ENCODE measurements around the gene RNF40. TPM values are rescaled to one million over a fixed set of nuclear protein-coding genes. Genes with fewer than 3 reads are reported as not detected.
"Not testable (repeated sequence)": the region's sequence is repeated elsewhere in the genome, so short reads cannot be mapped to it uniquely, and the experiment has no call there.

Gene RNF40
- polyA plus RNA-seq, 1 donor = 40.2 TPM

DNA sequence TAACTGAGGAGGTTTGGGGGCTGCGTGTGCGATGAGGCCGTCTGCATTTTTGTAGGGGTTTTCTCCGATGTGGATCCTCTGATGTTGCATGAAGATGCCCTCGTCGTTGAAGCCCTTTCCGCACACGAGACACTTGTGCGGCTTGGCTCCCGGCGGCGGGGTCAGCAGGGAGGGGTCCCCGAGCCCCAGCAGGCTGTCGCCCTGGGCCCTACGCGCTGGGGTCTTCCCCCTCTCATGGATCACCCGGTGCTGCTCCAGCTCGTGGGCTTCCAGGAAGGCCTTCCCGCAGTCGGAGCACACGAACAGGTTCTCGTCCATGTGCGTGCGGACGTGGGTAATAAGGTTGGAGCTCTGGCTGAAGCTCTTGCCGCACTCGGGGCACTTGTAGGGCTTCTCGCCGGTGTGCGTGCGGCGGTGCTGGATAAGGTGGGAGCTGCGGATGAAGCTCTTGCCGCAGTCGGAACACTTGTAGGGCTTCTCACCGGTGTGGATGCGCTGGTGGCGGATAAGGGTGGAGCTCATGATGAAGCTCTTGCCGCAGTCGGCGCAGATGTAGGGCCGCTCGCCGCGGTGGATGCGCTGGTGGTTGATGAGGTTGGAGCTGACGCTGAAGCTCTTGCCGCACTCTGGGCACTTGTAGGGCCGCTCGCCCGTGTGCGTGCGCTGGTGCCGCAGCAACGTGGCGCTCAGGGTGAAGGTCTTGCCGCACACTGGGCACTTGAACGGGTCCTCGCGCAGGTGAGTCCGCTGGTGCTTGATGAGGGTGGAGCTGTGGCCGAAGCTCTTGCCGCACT is 20.6 kb downstream of the RNF40 start:
- DNase-seq (ENCODE audit: low read depth) = no peak

GRCh38 chr16:30783280-30784109 is 21.4 kb downstream of the RNF40 start:
- no peak for DNase-seq (ENCODE audit: low read depth)

GRCh38 chr16:30784215-30784614 is 22.1 kb downstream of the RNF40 start:
- no peak for DNase-seq (ENCODE audit: low read depth)

GRCh38 chr16:30785126-30786106 is 23.3 kb downstream of the RNF40 start:
- DNase-seq (ENCODE audit: low read depth) = no peak

DNA sequence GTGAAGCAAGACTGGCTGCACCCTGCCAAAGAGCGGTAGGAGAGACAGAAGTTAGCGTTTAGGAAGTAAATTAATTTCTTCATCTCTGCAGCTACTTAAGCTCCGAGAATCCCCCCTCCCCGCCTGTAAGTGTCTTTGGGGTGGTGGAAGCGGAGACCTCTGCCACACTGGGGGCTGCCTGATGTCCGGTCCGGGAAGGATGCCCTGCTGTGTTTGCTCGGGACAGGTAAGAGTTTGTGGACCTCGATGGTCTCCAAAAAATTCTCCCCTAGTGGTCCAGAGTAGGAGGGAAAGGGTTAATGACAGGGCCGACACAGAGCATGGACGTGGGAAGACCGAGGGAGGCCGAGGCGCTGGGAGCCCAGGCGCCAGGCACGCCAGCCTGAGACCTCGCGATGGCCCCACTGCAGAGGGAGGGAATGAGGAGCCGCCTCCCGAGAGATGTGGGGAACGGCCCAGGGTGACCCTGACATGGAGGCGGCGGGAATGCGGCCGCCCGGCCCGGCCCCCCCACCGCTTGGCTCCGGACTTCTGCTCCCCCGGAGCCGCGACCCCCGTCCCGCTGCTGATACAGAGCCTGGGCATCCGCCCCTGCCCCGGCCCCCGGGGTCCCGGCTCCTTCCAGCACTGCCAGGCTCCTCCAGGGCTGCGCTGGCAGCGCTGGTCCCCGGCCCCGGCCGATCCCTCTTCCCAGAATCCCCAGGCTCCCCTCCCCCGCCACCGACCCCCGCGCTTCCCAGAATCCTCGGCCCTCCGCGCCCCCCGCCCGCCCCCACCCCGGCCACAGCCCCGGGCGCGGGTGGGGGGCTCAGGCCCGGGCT is 24.2 kb downstream of the RNF40 start:
- no peak for DNase-seq (ENCODE audit: low read depth)

- DNase-seq (ENCODE audit: low read depth) = no peak
These were observed 25.0 kb downstream of the RNF40 start, which contains the start of gene ZNF629 for GRCh38 chr16:30786936-30787612. Gene ZNF629, minus strand, starts transcription at chr16:30787205. Its CDS starts 2,723 bp downstream, at chr16:30784482.

GRCh38 chr16:30787613-30788378 is 25.7 kb downstream of the RNF40 start:
- no peak for DNase-seq (ENCODE audit: low read depth)

DNA sequence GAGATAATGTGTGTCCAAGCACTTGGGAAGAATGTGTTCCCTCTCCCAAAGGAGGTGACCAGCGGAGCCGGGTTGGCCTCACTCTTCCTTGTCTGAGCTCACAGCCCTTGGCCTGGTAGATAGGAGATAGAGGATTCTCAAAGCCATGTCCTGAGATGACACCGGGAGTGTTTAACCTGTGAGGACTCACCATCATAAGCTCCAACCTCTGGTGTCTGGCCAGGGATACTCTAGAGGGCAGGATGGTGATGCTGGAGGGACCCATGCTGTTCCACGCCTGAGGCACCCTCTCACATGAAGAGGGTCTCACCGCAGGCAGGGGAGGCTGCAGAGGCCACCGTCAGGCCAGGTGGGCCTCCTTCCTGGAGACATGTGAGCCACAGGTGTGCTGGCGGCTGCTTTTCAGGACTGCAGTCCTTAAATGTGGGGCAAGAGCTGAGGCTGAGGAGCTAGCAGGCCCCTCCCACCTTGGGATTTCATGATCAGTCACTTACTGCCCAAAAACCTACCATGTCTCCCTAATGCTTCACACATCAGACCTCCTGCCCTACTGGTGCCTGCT is 31.5 kb downstream of the RNF40 start:
- DNase-seq (ENCODE audit: low read depth) = no peak

DNA sequence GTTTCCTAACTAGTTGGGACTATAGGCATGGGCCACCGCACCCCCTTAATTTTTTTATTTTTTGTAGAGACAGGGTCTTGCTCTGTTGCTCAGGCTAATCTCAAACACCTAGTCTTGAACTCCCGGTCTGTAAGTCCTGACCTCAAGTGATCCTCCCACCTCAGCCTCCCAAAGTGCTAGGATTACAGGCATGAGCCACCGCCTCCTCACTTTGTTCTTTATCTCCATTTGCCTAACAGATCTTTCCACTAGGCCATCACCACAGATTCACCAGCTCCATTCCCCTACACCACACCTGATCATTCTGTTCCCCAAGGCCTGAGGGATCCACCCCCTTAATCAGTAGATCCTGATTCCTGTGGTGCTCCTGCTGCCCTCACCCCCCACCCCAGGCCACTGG is 32.5 kb downstream of the RNF40 start:
- no peak for DNase-seq (ENCODE audit: low read depth)

GRCh38 chr16:30797670-30798309 is 35.7 kb downstream of the RNF40 start:
- DNase-seq (ENCODE audit: low read depth) = no peak

DNA sequence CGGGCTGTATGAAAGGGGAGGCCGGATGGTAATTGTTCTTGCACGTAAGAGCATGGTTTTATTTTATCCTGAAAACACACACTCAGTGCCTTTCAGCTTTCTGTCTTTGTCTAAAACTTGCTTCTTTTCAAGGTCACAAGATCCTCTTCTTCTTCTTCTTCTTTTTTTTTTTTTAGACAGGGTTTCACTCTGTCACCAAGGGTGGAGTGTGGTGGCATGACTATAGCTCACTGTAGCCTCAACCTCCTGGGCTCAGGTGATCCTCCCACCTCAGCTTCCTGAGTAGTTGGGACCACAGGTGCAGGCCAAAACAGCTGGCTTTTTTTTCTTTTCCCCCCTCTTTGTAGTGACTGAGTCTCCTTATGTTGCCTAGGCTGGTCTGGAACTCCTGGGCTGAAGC is 40.8 kb downstream of the RNF40 start:
- no peak for DNase-seq (ENCODE audit: low read depth)

GRCh38 chr16:30805056-30805369 is 42.9 kb downstream of the RNF40 start:
- no peak for DNase-seq (ENCODE audit: low read depth)

GRCh38 chr16:30805370-30806169 is 43.4 kb downstream of the RNF40 start:
- DNase-seq (ENCODE audit: low read depth) = peak; percentile 67

DNA sequence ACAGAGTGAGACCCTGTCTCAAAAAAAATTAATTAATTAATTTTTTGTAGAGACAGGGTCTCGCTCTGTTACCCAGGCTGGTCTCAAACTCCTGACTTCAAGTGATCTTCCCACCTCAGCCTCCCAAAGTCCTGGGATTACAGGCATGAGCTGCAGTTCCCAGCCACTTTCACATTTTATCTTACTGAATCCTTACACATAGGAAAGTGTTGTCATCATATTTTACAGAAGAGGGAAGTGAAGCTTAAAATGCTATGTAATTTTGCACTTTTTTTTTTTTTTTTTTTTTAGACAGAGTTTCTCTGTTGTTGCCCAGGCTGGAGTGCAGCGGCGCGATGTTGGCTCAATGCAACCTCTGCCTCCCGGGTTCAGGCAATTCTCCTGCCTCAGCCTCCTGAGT is 46.0 kb downstream of the RNF40 start:
- DNase-seq (ENCODE audit: low read depth) = no peak

DNA sequence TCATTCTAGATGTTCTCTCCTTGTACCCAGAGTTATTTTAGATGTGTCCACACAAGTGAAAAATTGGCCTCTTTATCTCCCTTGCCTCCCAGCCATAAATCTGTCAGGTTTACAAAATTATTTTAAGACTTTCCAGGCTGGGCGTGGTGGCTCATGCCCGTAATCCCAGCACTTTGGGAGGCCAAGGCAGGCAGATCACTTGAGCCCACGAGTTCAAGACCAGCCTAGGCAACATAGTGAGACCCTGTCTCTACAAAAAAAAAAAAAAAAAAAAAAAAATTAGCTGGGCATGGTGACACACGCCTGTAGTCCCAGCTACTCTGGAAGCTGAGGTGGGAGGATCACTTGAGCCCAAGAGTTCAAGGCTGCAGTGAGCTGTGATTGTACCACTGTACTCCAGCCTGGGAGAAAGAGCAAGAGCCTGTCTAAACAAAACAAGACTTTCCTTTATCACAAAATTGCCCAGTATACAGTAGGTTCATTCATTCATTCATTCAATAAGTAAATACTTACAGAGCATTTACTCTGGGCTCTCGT is 46.8 kb downstream of the RNF40 start:
- DNase-seq (ENCODE audit: low read depth) = not testable (repeated sequence)

- DNase-seq (ENCODE audit: low read depth) = not testable (repeated sequence)
These were observed 47.6 kb downstream of the RNF40 start for GRCh38 chr16:30809675-30810074.

DNA sequence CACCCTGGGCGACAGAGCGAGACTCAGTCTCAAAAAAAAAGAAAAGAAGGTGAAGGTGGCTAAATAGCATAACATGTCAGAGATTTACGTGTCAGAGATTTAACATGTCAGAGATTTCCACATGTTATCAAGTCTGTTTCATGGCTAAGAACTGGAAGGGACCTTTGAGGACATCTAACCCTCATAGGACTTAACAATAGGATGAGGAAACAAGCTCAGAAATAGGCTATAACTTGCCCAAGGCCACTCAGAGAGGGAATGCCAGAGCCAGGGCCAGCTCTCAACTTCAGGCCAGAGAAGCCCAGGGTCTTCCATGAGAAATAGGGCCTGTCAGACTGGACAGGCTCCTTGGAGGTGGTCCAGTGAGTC is 51.7 kb downstream of the RNF40 start:
- DNase-seq (ENCODE audit: low read depth) = no peak

DNA sequence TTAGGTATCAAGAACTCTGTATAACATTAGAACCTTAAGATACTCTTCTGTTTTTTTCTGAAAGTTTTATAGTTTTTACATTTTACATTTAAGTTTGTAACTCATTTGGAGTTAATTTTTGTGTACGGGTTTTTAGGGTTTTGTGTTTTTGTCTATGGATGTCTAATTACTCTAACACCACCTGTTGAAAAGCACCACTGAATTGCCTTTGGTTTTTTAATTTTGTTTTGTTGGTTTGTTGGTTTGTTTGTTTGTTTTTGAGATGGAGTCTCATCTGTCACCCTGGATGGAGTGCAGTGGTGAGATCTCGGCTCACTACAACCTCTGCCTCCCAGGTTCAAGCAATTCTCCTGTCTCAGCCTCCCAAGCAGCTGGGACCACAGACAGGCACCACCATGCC is 54.6 kb downstream of the RNF40 start:
- DNase-seq (ENCODE audit: low read depth) = no peak

Data from forelimb muscle (tissue), 1 donor.